MM.1S (cell line): ENCODE data around the gene SUCNR1.

Experiments
- DNase-seq: peaks from one replicate; pipeline ENCODE4 v3.0.0-alpha.2; 2015
- H2AFZ ChIP-seq: fragments of 300-600 bp; sonication (generic); 2 replicates; pipeline ENCODE4 v1.6.0; 2016; ENCODE audit warnings: antibody characterized with exemption, low read length
- H3F3A ChIP-seq: fragments of 300-600 bp; sonication (generic); 2 replicates; pipeline ENCODE4 v1.6.1; 2016; ENCODE audit warnings: mild to moderate bottlenecking, antibody characterized with exemption, low read length, moderate library complexity, mixed read lengths; ENCODE audit not compliant: insufficient read depth
- H3K27ac ChIP-seq: fragments of 300-600 bp; sonication (generic); 2 replicates; pipeline ENCODE4 v1.5.1; 2016; ENCODE audit warnings: mild to moderate bottlenecking, low read length
- H3K27me3 ChIP-seq: fragments of 300-600 bp; sonication (generic); replicated peaks from 2 replicates; pipeline ENCODE4 v1.6.0; 2016; ENCODE audit warnings: low read length; ENCODE audit not compliant: insufficient read depth
- H3K36me3 ChIP-seq: fragments of 300-600 bp; sonication (generic); replicated peaks from 2 replicates; pipeline ENCODE4 v1.6.1; 2016; ENCODE audit warnings: mild to moderate bottlenecking, low read length, mixed read lengths; ENCODE audit not compliant: insufficient read depth
- H3K4me1 ChIP-seq: fragments of 300-600 bp; sonication (generic); 2 replicates; pipeline ENCODE4 v1.6.1; 2016; ENCODE audit warnings: low read length, mixed read lengths
- H3K4me2 ChIP-seq: fragments of 300-600 bp; sonication (generic); 2 replicates; pipeline ENCODE4 v1.6.0; 2016; ENCODE audit warnings: low read depth, low read length
- H3K4me3 ChIP-seq: fragments of 300-600 bp; sonication (generic); 2 replicates; pipeline ENCODE4 v1.5.1; 2016; ENCODE audit warnings: low read length, mixed read lengths
- H3K79me2 ChIP-seq: fragments of 300-600 bp; sonication (generic); 2 replicates; pipeline ENCODE4 v1.6.1; 2016; ENCODE audit warnings: mixed run types, low read length, mixed read lengths
- H3K9ac ChIP-seq: fragments of 300-600 bp; sonication (generic); 2 replicates; pipeline ENCODE4 v1.6.1; 2016; ENCODE audit warnings: low read length, mixed read lengths
- H3K9me2 ChIP-seq: fragments of 300-600 bp; sonication (generic); replicated peaks from 2 replicates; pipeline ENCODE4 v1.6.1; 2016; ENCODE audit warnings: mild to moderate bottlenecking, low read length, mixed read lengths; ENCODE audit not compliant: insufficient read depth
- H3K9me3 ChIP-seq: fragments of 300-600 bp; sonication (generic); replicated peaks from 2 replicates; pipeline ENCODE4 v1.6.1; 2016; ENCODE audit warnings: mild to moderate bottlenecking, low read length, mixed read lengths; ENCODE audit not compliant: insufficient read depth
- H4K20me1 ChIP-seq: fragments of 300-600 bp; sonication (generic); 2 replicates; pipeline ENCODE4 v1.6.1; 2016; ENCODE audit warnings: mild to moderate bottlenecking, low read length, moderate library complexity, mixed read lengths; ENCODE audit not compliant: insufficient read depth
- CTCF ChIP-seq: fragments of 300-600 bp; sonication (generic); IDR thresholded peaks from 2 replicates; pipeline ENCODE4 v1.5.1; 2016; ENCODE audit warnings: antibody characterized with exemption, low read length, mixed read lengths
- EZH2 ChIP-seq: fragments of 300-600 bp; sonication (generic); optimal IDR thresholded peaks from 2 replicates; pipeline ENCODE3; 2017; ENCODE audit warnings: low read depth, mild to moderate bottlenecking, antibody characterized with exemption, low read length, mixed read lengths
- EZH2phosphoT487 ChIP-seq: fragments of 300-600 bp; sonication (generic); IDR thresholded peaks from 2 replicates; pipeline ENCODE4 v1.6.1; 2018; ENCODE audit warnings: antibody characterized with exemption, low read length

The SUCNR1 gene

GRCh38 chr3:151931171-151931570 is 57.7 kb downstream of the SUCNR1 start:
- no peaks in the 10 kb centered on the region for H3K79me2 ChIP-seq
- TF ChIP-seq EZH2 (no peak), EZH2phosphoT487 (no peak), CTCF (no peak)
- H3K36me3 ChIP-seq = no peaks in the 10 kb centered on the region
- no peak overlapping the region for H3K4me2 ChIP-seq
- H2AFZ ChIP-seq = no peak overlapping the region
- H3K27me3 ChIP-seq = no peaks in the 10 kb centered on the region
- H3K9ac ChIP-seq = no peak overlapping the region
- no peaks in the 10 kb centered on the region for H3K9me2 ChIP-seq
- no peaks in the 10 kb centered on the region for H3K9me3 ChIP-seq
- H3K27ac ChIP-seq = no peak overlapping the region
- no peaks in the 10 kb centered on the region for H3F3A ChIP-seq
- H3K4me3 ChIP-seq = no peak overlapping the region
- no peak for DNase-seq
- no peaks in the 10 kb centered on the region for H3K4me1 ChIP-seq
- no peaks in the 10 kb centered on the region for H4K20me1 ChIP-seq

GRCh38 chr3:151933234-151933853 is 59.9 kb downstream of the SUCNR1 start:
- Histone ChIP-seq H3K27ac (no peak overlapping the region), H3K36me3 (no peaks in the 10 kb centered on the region), H3K4me3 (no peak overlapping the region), H3K4me2 (no peak overlapping the region), H3K9ac (no peak overlapping the region), H3K79me2 (no peaks in the 10 kb centered on the region), H2AFZ (no peak overlapping the region), H3K27me3 (no peaks in the 10 kb centered on the region), H4K20me1 (no peaks in the 10 kb centered on the region), H3K9me2 (no peaks in the 10 kb centered on the region), H3K4me1 (no peaks in the 10 kb centered on the region), H3K9me3 (no peaks in the 10 kb centered on the region), H3F3A (no peaks in the 10 kb centered on the region)
- TF ChIP-seq CTCF (no peak), EZH2 (no peak), EZH2phosphoT487 (no peak)
- DNase-seq = no peak
